HG02571 (cell line): ENCODE measurements around the gene MAST2.
"Not testable (repeated sequence)": the region's sequence is repeated elsewhere in the genome, so short reads cannot be mapped to it uniquely, and the experiment has no call there.

ENCODE experiments used
- ATAC-seq: cut with Tn5 transposase; IDR thresholded peaks from one replicate; pipeline ENCODE4 v1.9.1; 2021; ENCODE audit warnings: mild to moderate bottlenecking, moderate library complexity; ENCODE audit not compliant: unreplicated experiment

Gene MAST2

DNA sequence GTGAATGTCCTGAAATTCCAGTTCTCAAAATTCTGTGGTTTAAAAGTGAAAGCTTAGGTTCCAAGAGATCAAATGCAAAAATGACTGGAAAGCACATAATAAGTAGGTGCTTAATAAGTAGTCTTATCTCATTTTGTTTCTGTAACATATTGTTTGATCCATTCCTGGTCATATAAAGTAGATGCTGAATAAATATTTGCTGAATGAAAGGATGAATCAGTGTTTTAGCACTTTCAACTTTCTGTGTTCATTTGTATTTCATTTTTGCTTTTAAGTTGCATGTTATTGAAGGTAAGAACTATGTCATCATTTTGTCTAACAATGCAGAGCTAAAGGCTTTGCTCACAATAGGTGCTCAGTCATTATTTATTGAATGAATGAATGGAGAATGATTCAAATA lies 6.3 kb downstream of the MAST2 start:
- no peak for ATAC-seq

DNA sequence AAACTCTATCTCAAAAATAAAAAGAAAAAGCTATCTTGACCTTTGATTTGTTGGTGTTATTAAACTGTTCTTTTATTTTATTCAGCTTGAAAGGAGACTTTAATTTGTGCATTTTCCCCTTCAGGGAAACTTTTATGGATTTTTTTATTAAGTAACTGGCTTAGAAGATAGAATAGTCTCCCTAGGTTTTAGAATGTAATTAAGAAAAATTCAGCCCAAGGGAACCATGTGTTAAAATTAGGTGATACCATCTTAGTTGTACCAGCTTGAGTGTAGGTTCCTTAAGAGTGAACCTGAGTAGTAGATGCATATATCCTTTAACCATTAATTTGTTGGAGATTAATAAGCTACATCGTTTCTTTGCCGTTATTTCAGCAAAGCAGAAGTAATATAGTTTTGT lies 11.4 kb downstream of the MAST2 start:
- no peak for ATAC-seq

DNA sequence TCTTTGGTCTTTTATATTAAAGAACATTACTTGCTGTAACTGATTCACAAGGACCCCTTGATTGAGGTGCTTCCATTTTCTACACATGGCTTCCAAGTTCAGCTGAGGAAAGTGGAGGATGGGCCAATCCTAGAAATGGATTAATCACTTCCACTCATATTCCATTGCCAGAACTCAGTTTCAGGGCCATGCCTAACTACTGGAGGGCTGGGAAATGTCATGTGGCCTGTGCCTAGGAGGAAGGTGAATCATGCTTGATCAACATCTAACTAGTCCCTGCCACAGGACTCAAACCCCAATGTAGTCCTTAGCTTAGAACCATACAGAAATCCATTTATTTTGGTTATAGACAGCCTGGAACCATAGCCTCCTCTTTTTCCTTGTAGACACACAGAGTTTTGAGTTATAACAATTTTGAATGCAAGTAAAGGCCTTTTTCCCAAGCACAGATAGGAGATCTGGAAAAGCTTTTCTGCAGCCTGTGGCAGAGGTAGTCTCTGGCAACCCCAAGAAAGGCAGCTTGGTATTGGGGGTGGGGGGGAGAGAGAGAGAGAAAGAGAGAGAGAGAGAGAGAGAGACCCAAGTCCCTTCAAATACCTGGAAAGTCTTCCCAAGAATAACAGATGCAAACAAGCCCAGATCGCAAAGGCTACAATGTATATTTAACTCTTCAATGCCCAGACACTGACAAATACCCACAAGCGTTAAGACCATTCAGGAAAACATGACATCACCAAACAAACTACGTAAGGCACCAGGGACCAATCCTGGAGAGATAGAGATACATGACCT lies 12.5 kb downstream of the MAST2 start:
- ATAC-seq: no peak

DNA sequence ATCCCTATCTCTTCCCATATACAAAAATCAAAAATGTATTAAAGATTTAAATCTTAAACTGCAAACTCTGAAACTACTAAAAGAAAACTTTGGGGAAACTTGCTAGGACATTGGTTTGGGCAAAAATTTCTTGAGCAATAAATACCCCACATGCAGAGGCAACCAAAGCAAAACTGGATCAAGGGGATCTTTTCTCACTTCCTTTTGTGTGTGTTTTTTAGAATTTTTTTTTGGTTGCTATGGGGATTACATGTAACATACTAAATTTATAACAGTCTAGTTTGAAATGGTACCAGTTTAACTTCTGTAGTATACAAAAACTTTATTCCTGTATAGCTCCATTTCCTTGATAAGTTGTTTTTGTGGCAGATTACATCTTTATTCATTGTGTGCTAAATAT lies 16.8 kb downstream of the MAST2 start:
- no peak for ATAC-seq

DNA sequence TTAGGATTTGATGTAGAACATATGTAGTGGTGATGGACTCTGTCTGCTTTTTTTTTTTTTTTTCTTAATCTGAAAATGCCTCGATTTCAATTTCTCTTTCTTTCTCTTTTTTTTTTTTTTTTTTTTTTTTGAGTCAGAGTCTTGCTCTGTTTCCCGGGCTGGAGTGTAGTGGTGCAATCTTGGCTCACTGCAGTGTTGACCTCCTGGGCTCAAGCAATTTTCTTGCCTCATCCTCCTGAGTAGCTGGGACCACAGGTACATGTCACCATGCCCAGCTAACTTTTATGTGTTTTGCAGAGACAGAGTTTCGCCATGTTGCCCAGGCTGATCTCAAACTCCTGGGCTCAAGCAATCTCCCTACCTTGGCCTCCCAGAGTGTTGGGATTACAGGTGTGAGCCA lies 17.4 kb downstream of the MAST2 start:
- ATAC-seq: no peak

DNA sequence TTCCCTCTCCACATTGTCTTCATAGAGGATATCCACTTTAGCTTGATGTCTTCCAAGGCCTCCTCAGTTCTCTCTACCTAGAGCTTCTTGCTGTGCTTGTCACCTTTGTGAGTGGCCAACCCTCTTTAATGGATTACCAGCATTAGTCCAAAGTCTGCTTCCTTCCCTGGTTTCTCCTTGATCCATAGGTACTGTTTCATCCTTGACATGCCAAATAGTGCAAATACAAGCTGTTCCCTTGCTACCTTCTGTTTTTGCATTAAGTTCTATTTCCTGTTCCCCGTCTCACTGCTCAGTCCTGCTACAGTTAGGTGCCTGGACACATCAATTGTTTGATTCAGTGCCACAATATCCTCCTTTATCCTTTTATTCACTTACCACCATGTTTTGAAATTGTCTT lies 19.2 kb downstream of the MAST2 start:
- ATAC-seq: no peak

DNA sequence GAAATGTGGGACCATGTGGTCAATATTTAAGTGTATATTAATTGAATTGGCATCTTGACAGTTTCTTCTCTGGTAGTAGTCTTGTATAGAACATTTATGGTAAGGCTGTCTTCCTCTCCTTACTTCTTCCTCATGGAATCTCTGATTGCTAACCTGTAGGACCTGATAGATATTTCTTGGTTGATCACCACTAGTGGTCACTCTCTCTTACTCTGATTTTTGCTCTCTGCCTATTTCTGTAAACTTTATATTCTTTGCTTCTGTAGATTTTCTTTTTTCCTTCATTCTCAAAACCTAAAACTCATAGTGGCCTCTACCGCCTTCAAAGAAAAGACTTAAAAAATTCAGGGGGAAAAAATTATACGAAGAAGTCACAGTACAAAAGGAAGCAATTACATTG lies 21.2 kb downstream of the MAST2 start:
- ATAC-seq: no peak

DNA sequence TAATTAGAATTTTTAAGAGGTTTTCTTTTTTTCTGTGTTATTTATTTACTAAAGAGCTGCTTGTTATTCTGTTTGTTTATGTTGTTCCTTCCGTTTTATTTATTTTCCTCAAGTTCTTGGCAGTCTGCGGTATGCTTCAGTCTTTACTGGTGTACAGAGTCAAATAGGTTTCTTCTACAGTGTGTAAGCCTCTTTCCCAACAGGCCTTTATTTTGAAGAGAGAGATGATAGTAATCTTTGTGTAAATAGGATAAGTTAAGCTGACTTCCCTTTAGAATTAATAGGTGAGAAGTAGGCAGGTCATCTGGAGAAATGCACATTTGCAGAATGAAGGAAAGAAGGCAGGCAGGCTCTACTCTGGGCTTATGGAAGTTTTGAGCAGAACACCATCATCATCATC lies 23.8 kb downstream of the MAST2 start:
- no peak for ATAC-seq

DNA sequence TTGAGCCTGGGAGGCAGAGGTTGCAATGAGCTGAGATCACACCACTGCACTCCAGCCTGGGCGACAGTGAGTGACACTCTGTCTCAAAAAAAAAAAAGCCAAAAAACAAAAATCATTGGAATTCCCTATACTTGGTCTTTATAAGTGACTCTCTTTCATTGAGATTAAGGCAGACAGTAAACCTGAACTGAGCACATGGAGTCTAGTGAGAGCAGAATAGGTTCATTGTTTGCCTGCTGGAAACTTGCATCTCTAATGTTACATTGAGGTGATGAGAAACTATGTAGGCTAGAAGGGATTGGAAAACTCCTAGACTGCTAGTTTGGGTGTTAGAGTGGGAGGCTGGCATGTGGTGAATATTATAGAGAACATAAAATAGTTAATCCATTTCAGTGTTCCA lies 25.4 kb downstream of the MAST2 start:
- no peak for ATAC-seq

DNA sequence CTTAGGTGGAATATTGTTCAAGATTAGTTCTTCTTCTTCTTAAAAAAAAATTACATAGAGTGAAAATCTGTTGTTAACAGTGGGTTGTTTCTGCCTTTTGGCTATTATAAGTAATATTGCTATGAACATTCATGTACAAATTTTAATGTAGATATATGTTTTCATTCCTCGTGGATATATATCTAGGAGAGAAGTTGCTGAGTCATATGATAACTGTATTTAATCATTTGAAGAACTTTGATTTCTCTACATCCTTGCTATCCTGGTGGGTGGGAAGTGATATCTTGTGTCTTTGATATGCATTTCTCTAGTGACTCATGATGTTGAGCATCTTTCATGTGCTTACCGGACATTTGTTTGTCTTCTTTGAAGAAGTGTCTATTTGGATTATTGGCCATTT lies 29.9 kb downstream of the MAST2 start:
- no peak for ATAC-seq

DNA sequence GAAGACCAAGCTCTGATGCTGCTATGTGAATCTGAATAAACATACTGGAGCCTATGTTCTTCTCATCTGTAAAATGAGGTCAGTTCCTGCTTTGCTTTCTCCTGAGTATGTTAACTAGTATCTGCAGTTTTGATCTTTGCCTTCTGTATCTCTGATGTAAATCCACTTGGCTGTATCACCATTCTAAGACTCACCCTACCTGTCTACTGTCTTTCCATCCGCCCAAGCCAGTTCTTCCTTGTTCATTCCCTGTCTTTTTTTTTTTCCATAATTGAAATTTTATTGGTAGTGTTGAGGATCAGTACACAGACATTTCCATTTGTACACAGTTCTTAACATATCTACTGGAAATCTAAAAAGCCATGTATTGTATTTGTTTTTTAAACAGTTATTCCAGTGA lies 31.3 kb downstream of the MAST2 start:
- no peak for ATAC-seq

DNA sequence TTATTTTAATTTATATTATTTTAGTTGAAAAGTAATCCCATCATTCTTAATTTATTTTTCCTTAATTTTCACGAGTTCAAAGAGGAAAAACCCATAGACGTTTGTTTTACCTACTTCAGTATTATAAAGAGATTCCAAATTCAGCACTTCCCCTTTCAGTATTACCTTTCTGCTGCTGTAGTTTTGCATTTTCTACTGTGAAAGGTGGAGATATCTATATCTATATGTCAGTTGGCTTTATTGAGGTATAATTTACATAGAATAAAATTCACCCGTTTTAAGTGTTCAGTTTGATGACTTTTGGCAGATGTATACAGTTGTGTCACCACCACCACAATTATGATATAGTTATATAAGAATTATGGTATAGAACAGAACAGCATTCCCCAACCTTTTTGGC lies 33.0 kb downstream of the MAST2 start:
- no peak for ATAC-seq

DNA sequence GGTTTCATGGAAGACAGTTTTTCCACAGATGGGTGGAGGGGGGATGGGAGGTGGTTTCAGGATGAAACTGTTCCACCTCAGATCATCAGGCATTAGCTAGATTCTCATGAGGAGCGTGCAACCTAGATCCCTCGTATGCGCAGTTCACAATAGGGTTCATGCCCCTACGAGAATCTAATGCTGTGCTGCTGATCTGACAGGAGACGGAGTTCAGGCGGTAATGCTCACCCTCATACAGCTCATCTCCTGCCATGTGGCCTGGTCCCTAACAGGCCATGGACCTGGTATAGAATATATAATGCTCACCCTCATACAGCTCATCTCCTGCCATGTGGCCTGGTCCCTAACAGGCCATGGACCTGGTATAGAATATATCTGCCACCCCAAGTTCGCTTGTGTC lies 33.4 kb downstream of the MAST2 start:
- not testable (repeated sequence) for ATAC-seq

DNA sequence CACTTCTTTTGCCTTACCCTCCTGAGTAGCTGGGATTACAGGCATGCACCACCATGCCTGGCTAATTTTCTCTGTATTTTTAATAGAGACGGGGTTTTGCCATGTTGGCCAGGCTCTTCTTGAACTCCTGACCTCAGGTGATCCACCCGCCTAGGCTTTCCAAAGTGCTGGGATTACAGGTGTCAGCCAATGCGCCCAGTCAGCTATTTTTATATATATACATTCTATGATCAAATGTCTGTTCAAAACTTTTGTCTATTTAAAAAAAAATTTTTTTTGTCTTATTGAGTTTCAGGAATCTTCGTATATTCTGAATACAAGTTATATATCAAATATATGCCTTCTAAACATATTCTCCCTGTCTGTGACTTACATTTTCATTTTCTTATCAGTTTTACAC lies 34.9 kb downstream of the MAST2 start:
- ATAC-seq: not testable (repeated sequence)

DNA sequence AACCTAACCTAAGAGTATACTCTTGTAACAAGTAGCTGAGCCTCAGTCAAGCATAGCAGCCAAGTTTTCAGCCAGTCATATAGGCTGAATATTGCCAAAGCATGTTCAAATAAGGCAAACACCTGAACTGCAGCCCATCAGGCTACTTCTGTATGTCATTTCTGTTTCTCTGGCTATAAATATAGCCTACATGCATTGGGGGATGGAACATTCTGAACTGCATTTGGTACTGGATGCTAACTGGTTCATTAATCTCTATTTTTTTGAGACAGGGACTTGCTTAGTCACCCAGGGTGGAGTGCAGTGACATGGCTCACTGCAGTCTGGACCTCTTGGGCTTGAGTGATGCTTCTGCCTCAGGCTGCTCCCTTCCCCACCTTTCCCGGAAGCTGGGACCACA lies 37.3 kb downstream of the MAST2 start:
- ATAC-seq: no peak

DNA sequence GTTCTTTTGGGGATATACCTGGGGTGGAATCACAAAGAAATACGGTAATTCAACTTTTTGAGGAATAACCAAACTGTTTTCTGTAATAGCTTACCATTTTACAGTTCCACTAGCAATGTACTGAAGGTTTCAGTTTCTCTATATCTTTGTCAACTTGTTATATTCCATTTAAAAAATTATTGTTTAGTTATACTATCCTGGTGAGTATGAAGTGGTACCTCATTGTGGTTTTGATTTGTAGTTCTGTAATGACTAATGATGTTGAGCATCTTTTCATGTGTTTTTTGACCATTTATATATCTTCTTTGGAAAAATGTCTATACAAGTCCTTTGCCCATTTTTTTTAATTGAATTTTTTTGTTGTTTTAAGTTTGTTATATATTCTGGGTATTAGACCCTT lies 39.4 kb downstream of the MAST2 start:
- ATAC-seq: no peak

DNA sequence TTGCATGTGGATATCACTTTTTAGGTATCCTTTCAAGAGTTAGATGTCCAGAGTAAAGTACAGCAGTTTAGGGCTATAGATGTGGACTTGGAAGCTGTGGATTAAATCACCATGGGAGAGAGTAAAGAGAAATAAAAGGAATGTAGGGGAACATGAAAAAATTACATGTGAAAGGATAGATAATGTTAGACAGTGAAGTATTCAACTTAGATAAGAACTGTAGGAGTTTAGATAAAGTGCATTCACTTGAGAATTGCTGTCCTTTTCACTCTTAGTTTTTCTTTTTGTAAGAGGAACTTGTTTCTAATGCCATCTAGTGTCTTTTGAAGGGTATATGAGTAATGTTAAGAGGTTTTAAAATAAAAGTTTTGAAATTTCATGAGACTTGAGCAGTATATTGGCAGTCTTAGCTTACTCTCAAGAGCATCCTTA lies 40.1 kb downstream of the MAST2 start:
- no peak for ATAC-seq

DNA sequence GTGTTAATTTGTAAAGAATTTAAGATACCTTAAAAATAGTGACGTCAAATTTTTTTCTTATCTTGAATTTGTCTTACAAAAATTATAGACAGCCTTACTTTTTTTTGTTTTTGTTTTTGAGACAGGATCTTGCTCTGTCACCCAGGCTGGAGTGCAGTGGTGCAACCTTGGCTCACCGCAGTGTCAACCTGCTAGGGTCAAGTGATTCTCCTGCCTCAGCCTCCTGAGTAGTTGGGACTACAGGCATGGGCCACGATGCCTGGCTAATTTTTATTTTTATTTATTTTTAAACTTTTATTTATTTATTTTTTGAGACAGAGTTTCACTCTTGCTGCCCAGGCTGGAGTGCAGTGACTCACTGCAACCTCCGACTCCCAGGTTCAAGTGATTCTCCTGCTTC lies 40.6 kb downstream of the MAST2 start:
- not testable (repeated sequence) for ATAC-seq

DNA sequence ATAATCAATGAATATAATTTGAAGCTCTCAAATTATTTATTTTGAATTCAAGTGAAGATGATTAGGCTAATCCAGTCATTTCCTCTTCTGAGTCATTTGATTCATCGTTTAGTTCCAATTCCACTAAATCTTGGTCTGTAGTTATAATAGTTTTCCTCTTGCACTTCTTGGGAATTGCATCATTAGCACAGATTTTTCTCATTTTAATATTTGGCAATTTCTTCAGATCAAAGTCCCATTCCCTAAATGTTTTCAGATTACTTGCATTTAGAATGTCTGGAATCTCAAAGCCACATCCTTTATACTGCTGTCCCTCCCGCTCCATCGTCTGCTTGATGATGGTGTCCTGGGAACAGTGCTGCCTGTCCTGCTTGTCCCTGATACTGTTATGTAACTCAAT lies 43.5 kb downstream of the MAST2 start:
- ATAC-seq: no peak

DNA sequence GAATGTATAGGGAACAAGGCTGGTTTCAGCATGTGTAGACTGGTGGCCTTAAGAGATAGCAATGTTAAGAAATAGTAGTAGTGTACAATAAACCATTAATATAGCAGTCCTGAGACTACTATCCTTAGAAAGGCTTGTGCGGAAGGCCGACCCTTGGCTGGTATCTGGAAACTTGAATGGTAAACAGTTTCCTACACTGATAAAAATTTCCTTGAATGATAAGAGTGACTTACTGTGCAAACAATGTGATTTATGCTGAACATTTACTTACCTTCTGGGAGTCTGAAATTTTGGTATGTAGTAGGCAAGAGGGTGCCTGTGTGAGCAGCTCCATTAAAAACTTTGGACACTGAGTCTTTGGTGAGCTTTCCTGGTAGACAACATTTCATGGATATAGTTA lies 44.7 kb downstream of the MAST2 start:
- no peak for ATAC-seq

DNA sequence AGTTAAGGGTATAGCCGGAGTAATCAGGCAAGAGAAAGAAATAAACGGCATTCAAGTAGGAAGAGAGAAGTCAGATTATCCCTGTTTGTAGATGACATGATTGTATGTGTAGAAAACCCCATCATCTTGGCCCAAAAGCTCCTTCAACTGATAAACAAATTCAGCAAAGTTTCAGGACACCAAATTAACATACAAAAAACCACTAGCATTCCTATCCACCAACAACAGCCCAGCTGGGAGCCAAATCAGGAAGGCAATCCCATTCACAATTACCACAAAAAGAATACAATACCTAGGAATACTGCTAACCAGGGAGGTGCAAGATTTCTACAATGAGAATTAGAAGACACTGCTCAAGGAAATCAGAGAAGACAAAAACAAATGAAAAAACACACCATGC lies 45.3 kb downstream of the MAST2 start:
- ATAC-seq: no peak

DNA sequence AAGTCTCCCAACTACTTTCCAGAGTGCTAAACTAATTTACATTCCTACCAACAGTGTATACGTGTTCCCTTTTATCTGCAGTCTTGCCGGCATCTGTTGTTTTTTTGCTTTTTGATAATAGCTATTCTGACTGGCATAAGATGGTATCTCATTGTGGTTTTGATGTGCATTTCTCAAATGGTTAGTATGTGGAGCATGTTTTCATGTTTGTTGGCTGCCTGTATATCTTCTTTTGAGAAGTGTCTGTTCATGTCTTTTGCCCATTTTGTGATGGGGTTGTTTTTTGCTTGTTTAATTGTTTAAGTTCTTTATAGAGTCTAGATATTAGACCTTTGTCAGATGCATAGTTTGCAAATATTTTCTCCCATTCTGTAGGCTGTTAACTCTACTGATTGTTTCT lies 46.6 kb downstream of the MAST2 start:
- no peak for ATAC-seq

DNA sequence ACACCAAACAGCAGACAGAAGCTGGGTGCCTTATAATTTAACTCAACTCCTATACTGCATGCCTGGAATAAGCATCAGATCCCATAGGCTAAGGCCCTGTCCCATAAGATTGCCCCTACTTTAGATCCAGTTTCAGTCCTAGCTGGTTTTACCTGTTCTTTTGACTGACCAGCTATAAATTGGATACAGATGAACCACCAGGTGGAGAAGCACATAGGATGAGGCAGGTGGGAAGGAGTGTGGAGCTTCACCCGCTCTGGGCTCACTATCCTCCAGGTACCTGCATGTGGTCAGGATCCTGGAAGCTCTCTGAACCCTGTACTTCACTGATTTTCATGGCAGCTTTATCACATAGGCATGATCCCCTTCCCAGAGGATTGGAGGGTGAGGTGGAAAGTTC lies 51.3 kb downstream of the MAST2 start:
- ATAC-seq: no peak
